GM23338 (cell line): ENCODE data around the gene CNOT1. TPM values are rescaled to one million over a fixed set of nuclear protein-coding genes. Genes with fewer than 3 reads are reported as not detected.

Experiments
- ATAC-seq: fragments of 200-7000 bp; cut with Tn5 transposase; 3 replicates; pipeline ENCODE4 v1.9.1; 2020
- DNase-seq: peaks from one replicate; pipeline ENCODE4 v3.0.0-alpha.2; 2015; ENCODE audit warnings: low spot score
- H2AFZ ChIP-seq: fragments of 200-600 bp; sonication (generic); 2 replicates; pipeline ENCODE4 v1.8.0; 2016; ENCODE audit warnings: antibody characterized with exemption, mild to moderate bottlenecking, moderate library complexity
- H3F3A ChIP-seq: fragments of 200-600 bp; sonication (generic); replicated peaks from 2 replicates; pipeline ENCODE4 v1.8.0; 2017; ENCODE audit warnings: antibody characterized with exemption, mixed run types, low read depth
- H3K27ac ChIP-seq: fragments of 200-600 bp; sonication (generic); 2 replicates; pipeline ENCODE4 v1.6.1; 2016; ENCODE audit warnings: low read depth
- H3K27me3 ChIP-seq: fragments of 200-600 bp; sonication (generic); 2 replicates; pipeline ENCODE4 v1.8.0; 2016; ENCODE audit warnings: mild to moderate bottlenecking, mixed run types, moderate library complexity; ENCODE audit not compliant: insufficient read depth
- H3K36me3 ChIP-seq: fragments of 200-600 bp; sonication (generic); 2 replicates; pipeline ENCODE4 v1.8.0; 2016; ENCODE audit warnings: mild to moderate bottlenecking; ENCODE audit not compliant: insufficient read depth
- H3K4me1 ChIP-seq: fragments of 200-600 bp; sonication (generic); 2 replicates; pipeline ENCODE4 v1.8.0; 2016; ENCODE audit warnings: mild to moderate bottlenecking, moderate library complexity; ENCODE audit not compliant: insufficient read depth
- H3K4me2 ChIP-seq: fragments of 200-600 bp; sonication (generic); 2 replicates; pipeline ENCODE4 v1.7.1; 2017; ENCODE audit warnings: mixed run types
- H3K4me3 ChIP-seq: fragments of 200-600 bp; sonication (generic); 2 replicates; pipeline ENCODE4 v1.6.1; 2016; ENCODE audit warnings: mixed run types
- H3K79me2 ChIP-seq: fragments of 200-600 bp; sonication (generic); replicated peaks from 2 replicates; pipeline ENCODE4 v1.8.0; 2017; ENCODE audit warnings: mild to moderate bottlenecking; ENCODE audit not compliant: insufficient read depth
- H3K9me2 ChIP-seq: fragments of 200-600 bp; sonication (generic); 2 replicates; pipeline ENCODE4 v1.8.0; 2017; ENCODE audit not compliant: insufficient read depth
- H4K20me1 ChIP-seq: fragments of 200-600 bp; sonication (generic); replicated peaks from 2 replicates; pipeline ENCODE4 v1.8.0; 2017; ENCODE audit warnings: mild to moderate bottlenecking; ENCODE audit not compliant: insufficient read depth
- H3K27ac Mint-ChIP-seq: 2 replicates; pipeline ENCODE4 v1.8.0; 2020; ENCODE audit warnings: inconsistent platforms, mild to moderate bottlenecking, moderate library complexity, mixed read lengths
- H3K27me3 Mint-ChIP-seq: 3 replicates; pipeline ENCODE4 v1.8.0; 2022; ENCODE audit warnings: low read depth, mild to moderate bottlenecking, moderate library complexity, mixed read lengths, inconsistent platforms; ENCODE audit not compliant: insufficient read depth, poor library complexity
- H3K36me3 Mint-ChIP-seq: 3 replicates; pipeline ENCODE4 v1.8.0; 2021; ENCODE audit warnings: low read depth, mild to moderate bottlenecking, inconsistent platforms, moderate library complexity, mixed read lengths
- H3K4me1 Mint-ChIP-seq: 3 replicates; pipeline ENCODE4 v1.8.0; 2020; ENCODE audit warnings: mild to moderate bottlenecking, inconsistent platforms, mixed read lengths
- H3K4me3 Mint-ChIP-seq: 3 replicates; pipeline ENCODE4 v1.8.0; 2021; ENCODE audit warnings: moderate library complexity, mild to moderate bottlenecking, inconsistent platforms, mixed read lengths
- H3K9me3 Mint-ChIP-seq: 3 replicates; pipeline ENCODE4 v1.8.0; 2020; ENCODE audit warnings: moderate library complexity, mild to moderate bottlenecking, inconsistent platforms, mixed read lengths
- CREB1 ChIP-seq: fragments of 250-450 bp; sonication (Bioruptor Pico); IDR thresholded peaks from 2 replicates; pipeline ENCODE4 v1.5.0; 2020; ENCODE audit warnings: low read depth, mild to moderate bottlenecking, moderate library complexity
- CTCF ChIP-seq, 2 experiments: fragments of 200-600 bp in 1 of 2; sonication (generic) in 1 of 2; conservative IDR thresholded peaks; 2 replicates each; pipeline versions ENCODE4 v1.5.1 to v1.6.1; 2016 to 2017; ENCODE audit warnings: antibody characterized with exemption in 2 of 2, low read depth in 2 of 2, mild to moderate bottlenecking in 2 of 2, moderate library complexity in 1 of 2
- ETS1 ChIP-seq: IDR thresholded peaks from 2 replicates; pipeline ENCODE4 v1.6.1; 2016; ENCODE audit warnings: antibody characterized with exemption
- EZH2 ChIP-seq: fragments of 200-600 bp; sonication (generic); IDR thresholded peaks from one replicate; pipeline ENCODE4 v1.8.0; 2017; ENCODE audit warnings: antibody characterized with exemption, mild to moderate bottlenecking, low read depth; ENCODE audit not compliant: unreplicated experiment
- EZH2phosphoT487 ChIP-seq: fragments of 200-600 bp; sonication (generic); IDR thresholded peaks from one replicate; pipeline ENCODE4 v1.8.1; 2018; ENCODE audit warnings: antibody characterized with exemption; ENCODE audit not compliant: unreplicated experiment
- JUNB ChIP-seq: IDR thresholded peaks from one replicate; pipeline ENCODE4 v1.6.1; 2016; ENCODE audit warnings: antibody characterized with exemption; ENCODE audit not compliant: unreplicated experiment
- NANOG ChIP-seq: IDR thresholded peaks from 2 replicates; pipeline ENCODE4 v1.6.1; 2016; ENCODE audit warnings: antibody characterized with exemption, borderline replicate concordance
- POLR2AphosphoS5 ChIP-seq: IDR thresholded peaks from 2 replicates; pipeline ENCODE4 v1.6.1; 2016; ENCODE audit warnings: antibody characterized with exemption, low read depth
- REST ChIP-seq: IDR thresholded peaks from one replicate; pipeline ENCODE4 v1.6.1; 2018; ENCODE audit warnings: antibody characterized with exemption; ENCODE audit not compliant: unreplicated experiment
- STAT1 ChIP-seq: IDR thresholded peaks from one replicate; pipeline ENCODE4 v1.6.1; 2016; ENCODE audit warnings: antibody characterized with exemption; ENCODE audit not compliant: unreplicated experiment
- ZNF114 ChIP-seq: fragments of 250-450 bp; sonication (Bioruptor Pico); IDR thresholded peaks from 2 replicates; pipeline ENCODE4 v1.5.0; 2020; ENCODE audit warnings: mild to moderate bottlenecking, moderate library complexity
- ZNF331 ChIP-seq: fragments of 250-450 bp; sonication (Bioruptor Pico); IDR thresholded peaks from 2 replicates; pipeline ENCODE4 v1.5.0; 2020; ENCODE audit warnings: low read depth, mild to moderate bottlenecking, moderate library complexity
- ZNF462 ChIP-seq: fragments of 250-450 bp; sonication (Bioruptor Pico); IDR thresholded peaks from 2 replicates; pipeline ENCODE4 v1.5.0; 2020; ENCODE audit warnings: mild to moderate bottlenecking, moderate library complexity
- polyA plus RNA-seq: library from polyadenylated mRNA; unstranded; fragments of >200 nt; fragmentation: Nextera tagmentation; extraction: Ambion mirVana; gene quantifications from 2 replicates; pipeline ENCODE4 v1.2.1, GENCODE V29; 2016
- total RNA-seq: library from RNA; depleted of rRNA; stranded (reverse); fragments of >200 nt; shearing (Covaris generic); gene quantifications from 2 replicates; pipeline ENCODE4 v1.2.3, GENCODE V29; 2014

The CNOT1 gene
- total and polyA plus RNA-seq, 2 experiments from 2014 or later = 59.2 to 298 TPM

GRCh38 chr16:58591083-58591482 lies 38.5 kb downstream of the CNOT1 start:
- peaks cover 84% of the 10 kb centered on the region for H3K36me3 Mint-ChIP-seq
- H3K9me3 Mint-ChIP-seq = peaks cover 5% of the 10 kb centered on the region; the same call in 1 of the 3 replicates
- Histone ChIP-seq H3F3A (peaks cover 16% of the 10 kb centered on the region), H3K4me3 (no peak overlapping the region), H3K9me2 (no peaks in the 10 kb centered on the region), H3K4me1 (no peaks in the 10 kb centered on the region), H3K79me2 (peaks cover 69% of the 10 kb centered on the region), H3K4me2 (no peak overlapping the region), H3K36me3 (peaks cover 47% of the 10 kb centered on the region), H3K27me3 (no peaks in the 10 kb centered on the region), H4K20me1 (peaks cover 36% of the 10 kb centered on the region), H2AFZ (no peak overlapping the region), H3K27ac (no peak overlapping the region)
- no peak overlapping the region for H3K27ac Mint-ChIP-seq
- DNase-seq = no peak
- TF ChIP-seq ZNF462 (CRISPR knock-in tag) (no peak), CREB1 (CRISPR knock-in tag) (no peak), JUNB (no peak), EZH2phosphoT487 (no peak), ZNF331 (CRISPR knock-in tag) (no peak), REST (no peak), POLR2AphosphoS5 (no peak), STAT1 (no peak), EZH2 (no peak), NANOG (no peak), ZNF114 (no peak), ETS1 (no peak), CTCF (conservative IDR thresholded peaks at IDR 0.05; ENCODE audit: low read depth in 2 of 2) (no peak)
- H3K4me3 Mint-ChIP-seq = no peak overlapping the region
- no peaks in the 10 kb centered on the region for H3K4me1 Mint-ChIP-seq
- H3K27me3 Mint-ChIP-seq = peaks cover 3% of the 10 kb centered on the region
- ATAC-seq = no peak
